ENCODE data around the gene PDZD2. TPM values are rescaled to one million over a fixed set of nuclear protein-coding genes. Genes with fewer than 3 reads are reported as not detected.
A peak's percentile ranks its signal among the peaks of the same experiment; 100 is the strongest.

Gene PDZD2
- total and polyA plus RNA-seq, 5 donors: 40.4 to 188 (median 109) TPM

- H3K4me1 ChIP-seq (ENCODE audit: control insufficient read depth, insufficient read depth, low read length): peaks cover 6% of the 10 kb centered on the region
- no peak overlapping the region for H3K4me3 ChIP-seq (ENCODE audit: low read length)
- peaks cover 3% of the 10 kb centered on the region for H3K9me3 ChIP-seq (ENCODE audit: control insufficient read depth, low read length)
- intact Hi-C loops (cut with DNase I): loop anchor here in 1 of 4 donors (10.0 kb wide), 1 partner anchor 115 kb away; no protein-coding TSS in a partner anchor
- H3K27me3 ChIP-seq (ENCODE audit: control insufficient read depth, insufficient read depth): no peaks in the 10 kb centered on the region
- WGBS: 78% methylated on average over 4 of the region's 4 CpGs
- no peak for DNase-seq
- no peak overlapping the region for H3K27ac ChIP-seq (ENCODE audit: low read length)
- ATAC-seq: no peak
Measured at GRCh38 chr5:32059761-32060530, 421.0 kb downstream of the PDZD2 start.

GRCh38 chr5:32061236-32061635, 422.3 kb downstream of the PDZD2 start:
- intact Hi-C loops (cut with DNase I): loop anchor here in 1 of 4 donors (10.0 kb wide), 1 partner anchor 116 kb away; no protein-coding TSS in a partner anchor
- Histone ChIP-seq H3K27me3 (ENCODE audit: control insufficient read depth, insufficient read depth) (no peaks in the 10 kb centered on the region), H3K27ac (ENCODE audit: low read length) (no peak overlapping the region), H3K4me1 (ENCODE audit: control insufficient read depth, insufficient read depth, low read length) (peaks cover 2% of the 10 kb centered on the region), H3K4me3 (ENCODE audit: low read length) (no peak overlapping the region), H3K9me3 (ENCODE audit: control insufficient read depth, low read length) (peaks cover 2% of the 10 kb centered on the region)
- 62% methylated on average over 2 of the region's 2 CpGs for whole genome bisulfite sequencing
- ATAC-seq (no peak), DNase-seq (no peak)

- no peak overlapping the region for H3K27ac ChIP-seq (ENCODE audit: low read length)
- H3K4me3 ChIP-seq (ENCODE audit: low read length): no peak overlapping the region
- no peak for DNase-seq
- H3K27me3 ChIP-seq (ENCODE audit: control insufficient read depth, insufficient read depth): no peaks in the 10 kb centered on the region
- no peaks in the 10 kb centered on the region for H3K9me3 ChIP-seq (ENCODE audit: control insufficient read depth, low read length)
- 72% methylated on average over 5 of the region's 5 CpGs for WGBS
- intact Hi-C loops (cut with DNase I): loop anchor here in 1 of 4 donors (10.0 kb wide), 1 partner anchor 122 kb away; no protein-coding TSS in a partner anchor
- no peaks in the 10 kb centered on the region for H3K4me1 ChIP-seq (ENCODE audit: control insufficient read depth, insufficient read depth, low read length)
- ATAC-seq: no peak
Measured at GRCh38 chr5:32066448-32066847, 427.5 kb downstream of the PDZD2 start.

DNA sequence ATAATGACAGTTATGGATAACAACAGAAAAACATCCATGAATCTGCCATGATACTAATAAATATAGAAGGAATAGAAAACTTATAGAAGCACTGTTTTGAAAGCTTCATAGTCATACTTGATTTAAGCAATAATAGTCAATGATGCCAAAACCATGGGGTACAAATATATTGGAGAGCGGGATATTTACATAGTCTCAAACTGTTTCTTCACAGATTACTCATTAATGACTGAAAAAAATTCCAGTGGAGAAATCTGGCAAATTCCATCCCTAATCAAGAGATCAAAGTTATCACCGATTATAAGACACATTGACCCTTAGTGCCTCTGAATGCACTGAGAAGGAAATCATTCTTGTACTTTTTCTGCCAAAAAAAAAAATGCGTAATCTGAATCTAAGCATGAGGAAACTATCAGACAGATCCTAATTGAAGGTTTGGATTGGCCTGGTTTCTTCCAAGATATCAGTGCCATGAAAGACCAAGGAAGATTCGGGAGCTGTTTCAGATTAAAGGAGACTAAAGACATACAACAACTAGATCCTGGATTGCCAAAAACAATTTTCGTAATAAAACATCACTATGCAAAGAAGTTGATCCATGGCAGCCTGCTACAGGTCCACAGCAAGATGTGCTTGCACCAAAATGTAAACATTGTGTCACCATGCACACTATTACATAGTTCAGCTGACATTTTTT, 429.0 kb downstream of the PDZD2 start:
- no peak for ATAC-seq
- WGBS: 85% methylated on average over 5 of the region's 5 CpGs
- H3K27me3 ChIP-seq (ENCODE audit: control insufficient read depth, insufficient read depth): no peaks in the 10 kb centered on the region
- DNase-seq: no peak
- no peak overlapping the region for H3K27ac ChIP-seq (ENCODE audit: low read length)
- no peaks in the 10 kb centered on the region for H3K4me1 ChIP-seq (ENCODE audit: control insufficient read depth, insufficient read depth, low read length)
- H3K9me3 ChIP-seq (ENCODE audit: control insufficient read depth, low read length): no peaks in the 10 kb centered on the region
- intact Hi-C loops (cut with DNase I): loop anchor here in 1 of 4 donors (10.0 kb wide), 1 partner anchor 123 kb away; no protein-coding TSS in a partner anchor
- no peak overlapping the region for H3K4me3 ChIP-seq (ENCODE audit: low read length)

DNA sequence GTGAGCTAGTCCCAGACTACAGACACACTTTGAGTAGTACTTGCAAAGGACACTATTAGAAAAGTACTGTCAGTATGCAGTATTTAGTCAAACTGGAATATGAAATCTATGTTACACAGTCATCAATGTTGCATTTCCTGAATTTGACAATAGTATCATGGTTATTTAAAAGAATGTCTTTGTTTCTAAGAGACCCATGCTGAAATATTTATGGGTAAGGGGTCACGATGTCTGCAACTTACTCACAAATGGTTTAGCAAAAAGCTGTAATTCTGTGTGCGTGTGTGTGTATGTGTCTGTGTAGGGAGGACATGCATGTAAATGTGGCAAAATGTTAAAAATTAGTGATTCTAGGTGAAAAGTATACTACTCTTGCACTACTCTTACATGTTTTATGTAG, 429.6 kb downstream of the PDZD2 start:
- Histone ChIP-seq H3K27me3 (ENCODE audit: control insufficient read depth, insufficient read depth) (no peaks in the 10 kb centered on the region), H3K4me3 (ENCODE audit: low read length) (no peak overlapping the region), H3K27ac (ENCODE audit: low read length) (no peak overlapping the region), H3K9me3 (ENCODE audit: control insufficient read depth, low read length) (no peaks in the 10 kb centered on the region), H3K4me1 (ENCODE audit: control insufficient read depth, insufficient read depth, low read length) (no peaks in the 10 kb centered on the region)
- 71% methylated on average over 2 of the region's 2 CpGs for WGBS
- ATAC-seq (no peak), DNase-seq (no peak)
- intact Hi-C loops (cut with DNase I): loop anchor here in 1 of 4 donors (10.0 kb wide), 1 partner anchor 124 kb away; no protein-coding TSS in a partner anchor

DNA sequence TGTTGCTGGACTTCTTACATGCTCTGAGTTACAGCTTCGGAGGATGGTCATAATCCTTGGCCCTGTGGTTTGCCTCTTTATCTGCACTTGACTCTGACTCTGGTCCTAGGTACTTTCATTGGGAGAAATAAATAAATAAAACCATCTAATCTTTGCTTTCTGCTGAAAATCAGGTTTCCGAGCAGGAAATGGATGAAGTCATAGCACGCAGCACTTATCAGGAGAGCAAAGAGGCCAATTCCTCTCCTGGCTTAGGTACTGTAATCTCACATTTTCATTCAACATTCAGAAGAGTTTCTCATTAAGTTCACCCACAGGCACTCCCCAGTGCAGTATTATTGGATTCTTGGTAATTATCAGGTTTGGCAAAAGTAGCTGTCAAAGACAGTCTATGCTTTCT, 430.5 kb downstream of the PDZD2 start:
- whole genome bisulfite sequencing: 84% methylated on average over 3 of the region's 3 CpGs
- no peaks in the 10 kb centered on the region for H3K4me1 ChIP-seq (ENCODE audit: control insufficient read depth, insufficient read depth, low read length)
- intact Hi-C loops (cut with DNase I): loop anchor here in 1 of 4 donors (10.0 kb wide), 1 partner anchor 125 kb away; no protein-coding TSS in a partner anchor
- no peaks in the 10 kb centered on the region for H3K9me3 ChIP-seq (ENCODE audit: control insufficient read depth, low read length)
- DNase-seq (no peak), ATAC-seq (peak in 1 of 2 donors; percentile 69)
- no peak overlapping the region for H3K4me3 ChIP-seq (ENCODE audit: low read length)
- no peaks in the 10 kb centered on the region for H3K27me3 ChIP-seq (ENCODE audit: control insufficient read depth, insufficient read depth)
- H3K27ac ChIP-seq (ENCODE audit: low read length): no peak overlapping the region

GRCh38 chr5:32071351-32071944, 432.5 kb downstream of the PDZD2 start:
- ATAC-seq (peak in 1 of 2 donors; percentile 37), DNase-seq (no peak)
- Histone ChIP-seq H3K4me1 (ENCODE audit: control insufficient read depth, insufficient read depth, low read length) (no peaks in the 10 kb centered on the region), H3K4me3 (ENCODE audit: low read length) (no peak overlapping the region), H3K9me3 (ENCODE audit: control insufficient read depth, low read length) (no peaks in the 10 kb centered on the region), H3K27ac (ENCODE audit: low read length) (no peak overlapping the region), H3K27me3 (ENCODE audit: control insufficient read depth, insufficient read depth) (no peaks in the 10 kb centered on the region)
- intact Hi-C loops (cut with DNase I): loop anchor here in 1 of 4 donors (10.0 kb wide), 1 partner anchor 247 kb away; no protein-coding TSS in a partner anchor
- WGBS: 75% methylated on average over 7 of the region's 7 CpGs

- 82% methylated on average over 14 of the region's 14 CpGs for WGBS
- no peaks in the 10 kb centered on the region for H3K27me3 ChIP-seq (ENCODE audit: control insufficient read depth, insufficient read depth)
- no peaks in the 10 kb centered on the region for H3K9me3 ChIP-seq (ENCODE audit: control insufficient read depth, low read length)
- DNase-seq (no peak), ATAC-seq (no peak)
- intact Hi-C loops (cut with DNase I): loop anchor here in 1 of 4 donors (10.0 kb wide), 1 partner anchor 247 kb away; no protein-coding TSS in a partner anchor
- H3K4me1 ChIP-seq (ENCODE audit: control insufficient read depth, insufficient read depth, low read length): no peaks in the 10 kb centered on the region
- H3K4me3 ChIP-seq (ENCODE audit: low read length): no peak overlapping the region
- no peak overlapping the region for H3K27ac ChIP-seq (ENCODE audit: low read length)
Measured at GRCh38 chr5:32072054-32072453, 433.1 kb downstream of the PDZD2 start.

- H3K27ac ChIP-seq (ENCODE audit: low read length): no peak overlapping the region
- H3K27me3 ChIP-seq (ENCODE audit: control insufficient read depth, insufficient read depth): no peaks in the 10 kb centered on the region
- DNase-seq (peak in 1 of 3 donors; percentile 64), ATAC-seq (peak; percentile 31 to 34)
- 62% methylated on average over 5 of the region's 5 CpGs for WGBS
- no peaks in the 10 kb centered on the region for H3K9me3 ChIP-seq (ENCODE audit: control insufficient read depth, low read length)
- H3K4me1 ChIP-seq (ENCODE audit: control insufficient read depth, insufficient read depth, low read length): no peaks in the 10 kb centered on the region
- no peak overlapping the region for H3K4me3 ChIP-seq (ENCODE audit: low read length)
- intact Hi-C loops (cut with DNase I): loop anchor here in 1 of 4 donors (10.0 kb wide), 1 partner anchor 250 kb away; no protein-coding TSS in a partner anchor
Measured at GRCh38 chr5:32074401-32074800, 435.5 kb downstream of the PDZD2 start.

GRCh38 chr5:32076699-32077695, 438.1 kb downstream of the PDZD2 start:
- intact Hi-C loops (cut with DNase I): loop anchor here (5.0 to 10.0 kb wide), 3 partner anchors 250 to 255 kb away; no protein-coding TSS in a partner anchor
- DNase-seq (peak in 2 of 3 donors; percentile 45 to 69), ATAC-seq (peak; percentile 70 to 76)
- Histone ChIP-seq H3K4me3 (ENCODE audit: low read length) (no peak overlapping the region), H3K27ac (ENCODE audit: low read length) (no peak overlapping the region), H3K9me3 (ENCODE audit: control insufficient read depth, low read length) (no peaks in the 10 kb centered on the region), H3K4me1 (ENCODE audit: control insufficient read depth, insufficient read depth, low read length) (no peaks in the 10 kb centered on the region), H3K27me3 (ENCODE audit: control insufficient read depth, insufficient read depth) (no peaks in the 10 kb centered on the region)
- 36% methylated on average over 4 of the region's 4 CpGs for WGBS
